ENCODE results near the gene PDE6C.

The PDE6C gene

DNA sequence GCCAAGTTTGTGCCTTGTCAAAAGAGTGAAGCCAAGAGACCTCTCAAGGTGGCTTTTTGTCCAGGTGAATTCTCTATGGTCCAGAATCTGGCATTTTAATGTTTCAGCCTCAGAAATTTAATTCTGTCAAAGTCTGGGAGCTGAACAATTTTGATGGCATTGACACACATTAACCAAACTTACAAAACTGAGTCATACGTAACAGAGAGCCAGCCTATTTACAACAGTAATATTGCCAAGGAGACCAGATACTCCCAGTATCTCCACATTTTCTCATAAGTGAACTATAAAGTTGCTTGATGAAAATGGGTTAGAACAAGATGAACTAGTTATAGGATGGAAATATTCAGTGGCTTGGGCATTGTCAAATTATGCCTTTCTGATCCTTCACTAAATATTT lies 43.8 kb downstream of the PDE6C start:
- H3K9ac ChIP-seq, result no peak overlapping the region
- TF ChIP-seq Cebpa-rat (IDR thresholded peaks at IDR 0.05), result no peak
- no peak overlapping the region for H3K4me3 ChIP-seq
- H3K27me3 ChIP-seq, result no peaks in the 10 kb centered on the region
- H3K4me2 ChIP-seq, result no peak overlapping the region
- H4K20me1 ChIP-seq, result no peaks in the 10 kb centered on the region
- peaks cover 0 to 13% (median 0%) of the 10 kb centered on the region in 11 experiments; a peak in 4 of 22 replicates for H3K36me3 ChIP-seq
- no peaks in the 10 kb centered on the region for H3K4me1 ChIP-seq
- H3K9me3 ChIP-seq (replicated peaks in 1 of 11), result peaks cover 0 to 8% (median 5%) of the 10 kb centered on the region in 11 experiments; a peak in 11 of 22 replicates
- no peak overlapping the region for H3K27ac ChIP-seq

GRCh38 chr10:93657757-93658156 lies 45.4 kb downstream of the PDE6C start:
- no peak overlapping the region for H3K27ac ChIP-seq
- no peaks in the 10 kb centered on the region for H4K20me1 ChIP-seq
- no peaks in the 10 kb centered on the region for H3K27me3 ChIP-seq
- no peaks in the 10 kb centered on the region for H3K9me3 ChIP-seq (replicated peaks in 1 of 11)
- H3K4me3 ChIP-seq, result no peak overlapping the region
- H3K36me3 ChIP-seq, result peaks cover 0 to 13% (median 0%) of the 10 kb centered on the region in 11 experiments; a peak in 4 of 22 replicates
- no peak overlapping the region for H3K4me2 ChIP-seq
- TF ChIP-seq Cebpa-rat (IDR thresholded peaks at IDR 0.05), result no peak
- H3K4me1 ChIP-seq, result no peaks in the 10 kb centered on the region
- no peak overlapping the region for H3K9ac ChIP-seq

GRCh38 chr10:93666030-93666429 lies 53.7 kb downstream of the PDE6C start:
- Histone ChIP-seq H3K27ac (no peak overlapping the region), H4K20me1 (no peaks in the 10 kb centered on the region), H3K4me3 (no peak overlapping the region), H3K4me1 (no peaks in the 10 kb centered on the region), H3K9ac (no peak overlapping the region), H3K4me2 (no peak overlapping the region), H3K27me3 (no peaks in the 10 kb centered on the region), H3K9me3 (replicated peaks in 1 of 11) (no peaks in the 10 kb centered on the region), H3K36me3 (peaks cover 17 to 52% (median 35%) of the 10 kb centered on the region in 11 experiments)
- no peak for TF ChIP-seq Cebpa-rat (IDR thresholded peaks at IDR 0.05)

DNA sequence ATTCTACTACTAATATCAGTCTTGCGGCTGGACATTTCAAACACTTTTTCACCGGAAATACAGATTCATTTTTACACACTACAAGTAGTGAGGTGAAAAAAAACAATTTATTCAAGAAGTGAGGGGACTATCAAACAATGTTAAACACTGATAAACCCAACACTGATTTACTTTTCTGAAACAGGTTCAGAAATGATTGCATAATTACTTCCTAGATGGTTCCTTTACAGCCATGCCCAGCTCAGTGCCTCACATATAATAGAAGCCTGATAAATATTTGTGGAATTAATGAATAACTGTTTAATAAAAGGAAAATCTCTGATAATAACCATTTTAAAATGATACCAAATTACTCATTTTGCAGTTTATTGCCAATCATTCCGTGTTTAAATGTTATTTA lies 55.5 kb downstream of the PDE6C start:
- Histone ChIP-seq H4K20me1 (no peaks in the 10 kb centered on the region), H3K36me3 (peaks cover 17 to 55% (median 35%) of the 10 kb centered on the region in 11 experiments), H3K4me2 (no peak overlapping the region), H3K4me3 (no peak overlapping the region), H3K4me1 (no peaks in the 10 kb centered on the region), H3K27ac (no peak overlapping the region), H3K9me3 (replicated peaks in 1 of 11) (no peaks in the 10 kb centered on the region), H3K9ac (no peak overlapping the region), H3K27me3 (no peaks in the 10 kb centered on the region)
- no peak for TF ChIP-seq Cebpa-rat (IDR thresholded peaks at IDR 0.05)

GRCh38 chr10:93670372-93670771 lies 58.0 kb downstream of the PDE6C start:
- Histone ChIP-seq H3K9ac (no peak overlapping the region), H3K27me3 (no peaks in the 10 kb centered on the region), H3K4me1 (no peaks in the 10 kb centered on the region), H3K36me3 (peaks cover 23 to 76% (median 53%) of the 10 kb centered on the region in 11 experiments), H3K4me3 (no peak overlapping the region), H3K9me3 (replicated peaks in 1 of 11) (no peaks in the 10 kb centered on the region), H4K20me1 (no peaks in the 10 kb centered on the region), H3K4me2 (no peak overlapping the region), H3K27ac (no peak overlapping the region)
- no peak for TF ChIP-seq Cebpa-rat (IDR thresholded peaks at IDR 0.05)

- no peak overlapping the region for H3K4me2 ChIP-seq
- no peaks in the 10 kb centered on the region for H3K27me3 ChIP-seq
- H3K4me3 ChIP-seq, result no peak overlapping the region
- no peak overlapping the region for H3K27ac ChIP-seq
- H3K36me3 ChIP-seq, result peaks cover 28 to 82% (median 58%) of the 10 kb centered on the region in 11 experiments
- no peaks in the 10 kb centered on the region for H3K9me3 ChIP-seq (replicated peaks in 1 of 11)
- H3K9ac ChIP-seq, result no peak overlapping the region
- H3K4me1 ChIP-seq, result no peaks in the 10 kb centered on the region
- no peaks in the 10 kb centered on the region for H4K20me1 ChIP-seq
- no peak for TF ChIP-seq Cebpa-rat (IDR thresholded peaks at IDR 0.05)
These were observed 58.7 kb downstream of the PDE6C start for GRCh38 chr10:93671042-93671441.

DNA sequence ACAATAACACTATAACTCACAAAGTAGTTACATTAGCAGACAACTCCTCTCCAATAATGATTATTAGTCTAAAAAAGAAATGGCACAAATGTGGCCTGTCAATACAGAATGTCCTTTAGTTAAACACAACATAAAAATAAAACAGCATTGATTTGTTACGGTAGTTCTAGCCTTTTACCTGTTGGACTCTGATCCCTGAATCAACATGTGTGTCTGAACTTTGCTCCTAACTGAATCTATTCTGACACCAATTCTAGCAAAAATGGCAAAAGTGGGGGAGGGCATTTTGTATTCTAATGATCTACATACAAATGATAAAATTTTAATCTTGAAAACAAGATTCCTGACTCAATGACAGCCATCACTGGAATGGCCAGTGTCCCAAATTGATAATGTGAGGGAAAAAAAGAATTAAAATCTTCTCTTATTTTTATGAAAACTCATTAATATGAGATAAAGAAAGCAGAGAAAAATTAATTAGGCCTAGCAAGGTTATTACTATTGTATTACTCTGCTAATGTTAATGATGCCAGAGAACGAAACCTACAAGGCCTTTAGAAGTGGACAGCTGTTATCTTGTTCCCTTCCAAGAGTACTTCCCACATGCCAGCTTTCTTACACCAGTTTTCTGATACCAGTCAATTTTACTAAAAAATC lies 59.8 kb downstream of the PDE6C start:
- Histone ChIP-seq H3K4me1 (no peaks in the 10 kb centered on the region), H3K36me3 (peaks cover 29 to 85% (median 53%) of the 10 kb centered on the region in 11 experiments), H3K9ac (no peak overlapping the region), H3K27me3 (no peaks in the 10 kb centered on the region), H4K20me1 (no peaks in the 10 kb centered on the region), H3K9me3 (replicated peaks in 1 of 11) (no peaks in the 10 kb centered on the region), H3K4me2 (no peak overlapping the region), H3K27ac (no peak overlapping the region), H3K4me3 (no peak overlapping the region)
- no peak for TF ChIP-seq Cebpa-rat (IDR thresholded peaks at IDR 0.05)

GRCh38 chr10:93672890-93673289 lies 60.6 kb downstream of the PDE6C start:
- Histone ChIP-seq H3K4me1 (no peaks in the 10 kb centered on the region), H3K9me3 (replicated peaks in 1 of 11) (no peaks in the 10 kb centered on the region), H4K20me1 (no peaks in the 10 kb centered on the region), H3K4me3 (no peak overlapping the region), H3K36me3 (peaks cover 30 to 85% (median 60%) of the 10 kb centered on the region in 11 experiments), H3K9ac (no peak overlapping the region), H3K27ac (no peak overlapping the region), H3K4me2 (no peak overlapping the region), H3K27me3 (no peaks in the 10 kb centered on the region)
- no peak for TF ChIP-seq Cebpa-rat (IDR thresholded peaks at IDR 0.05)

DNA sequence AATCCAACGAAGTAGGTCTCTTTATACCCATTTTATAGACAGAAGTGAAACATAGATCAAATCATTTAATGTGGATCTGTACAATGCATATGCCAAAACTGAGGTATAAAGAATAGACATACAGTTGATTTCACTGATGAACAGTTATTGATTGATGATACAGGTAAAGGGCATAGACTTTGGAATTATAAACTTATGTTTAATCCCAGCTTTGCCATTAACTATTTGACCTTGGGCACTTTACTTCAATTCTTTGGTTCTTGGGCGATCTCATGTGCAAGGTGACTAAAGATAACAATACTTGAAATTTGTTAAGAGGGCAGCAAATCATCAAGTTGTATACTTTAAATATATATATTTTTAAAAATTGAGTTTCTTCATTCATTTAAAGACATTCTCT lies 61.5 kb downstream of the PDE6C start:
- no peaks in the 10 kb centered on the region for H3K27me3 ChIP-seq
- peaks cover 31 to 85% (median 62%) of the 10 kb centered on the region in 11 experiments; a peak in 21 of 22 replicates for H3K36me3 ChIP-seq
- no peaks in the 10 kb centered on the region for H3K9me3 ChIP-seq (replicated peaks in 1 of 11)
- H3K27ac ChIP-seq, result no peak overlapping the region
- H3K4me1 ChIP-seq, result no peaks in the 10 kb centered on the region
- H3K4me3 ChIP-seq, result no peak overlapping the region
- H3K9ac ChIP-seq, result no peak overlapping the region
- no peaks in the 10 kb centered on the region for H4K20me1 ChIP-seq
- H3K4me2 ChIP-seq, result no peak overlapping the region
- TF ChIP-seq Cebpa-rat (IDR thresholded peaks at IDR 0.05), result no peak

- Histone ChIP-seq H3K9me3 (replicated peaks in 1 of 11) (no peaks in the 10 kb centered on the region), H3K4me1 (no peaks in the 10 kb centered on the region), H3K9ac (no peak overlapping the region), H3K4me3 (no peak overlapping the region), H4K20me1 (no peaks in the 10 kb centered on the region), H3K4me2 (no peak overlapping the region), H3K36me3 (peaks cover 15 to 67% (median 46%) of the 10 kb centered on the region in 11 experiments; a peak in 19 of 22 replicates), H3K27ac (no peak overlapping the region), H3K27me3 (no peaks in the 10 kb centered on the region)
- no peak for TF ChIP-seq Cebpa-rat (IDR thresholded peaks at IDR 0.05)
These were observed 66.0 kb downstream of the PDE6C start for GRCh38 chr10:93678386-93678785.
